ENCODE measurements around the gene CBX5. TPM values are rescaled to one million over a fixed set of nuclear protein-coding genes. Genes with fewer than 3 reads are reported as not detected.
A peak's percentile ranks its signal among the peaks of the same experiment; 100 is the strongest.
"Not testable (repeated sequence)": the region's sequence is repeated elsewhere in the genome, so short reads cannot be mapped to it uniquely, and the experiment has no call there.

The CBX5 gene
- total RNA-seq, 1 donor from 2014 or later, result 26.6 TPM

- no peak for DNase-seq (ENCODE audit: low read depth in 2 of 2)
Observed at GRCh38 chr12:54199917-54200316, 80.0 kb downstream of the CBX5 start.

DNA sequence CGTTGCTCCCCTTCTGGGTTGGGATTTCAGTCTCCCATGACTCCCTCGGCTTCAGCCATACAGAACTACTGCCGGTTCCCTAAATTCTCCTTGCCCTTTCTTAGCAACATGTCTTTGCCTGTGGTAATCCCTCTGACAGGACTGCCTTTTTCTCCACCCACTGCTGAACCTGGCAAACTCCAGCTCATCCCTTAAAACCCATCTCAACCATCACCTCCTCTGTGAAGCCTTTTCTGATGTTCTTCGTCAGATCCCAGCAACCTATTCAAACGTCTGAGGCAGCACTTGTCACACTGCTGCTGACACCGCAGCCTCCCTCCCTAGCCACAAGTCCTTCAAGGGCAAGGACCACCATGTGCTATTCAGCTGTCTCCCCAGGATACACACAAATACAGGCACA, 80.9 kb downstream of the CBX5 start:
- no peak for DNase-seq (ENCODE audit: low read depth in 2 of 2)

GRCh38 chr12:54197431-54197909, 82.5 kb downstream of the CBX5 start:
- no peak for DNase-seq (ENCODE audit: low read depth in 2 of 2)

- no peak for DNase-seq (ENCODE audit: low read depth in 2 of 2)
Observed at GRCh38 chr12:54197010-54197409, 82.9 kb downstream of the CBX5 start.

DNA sequence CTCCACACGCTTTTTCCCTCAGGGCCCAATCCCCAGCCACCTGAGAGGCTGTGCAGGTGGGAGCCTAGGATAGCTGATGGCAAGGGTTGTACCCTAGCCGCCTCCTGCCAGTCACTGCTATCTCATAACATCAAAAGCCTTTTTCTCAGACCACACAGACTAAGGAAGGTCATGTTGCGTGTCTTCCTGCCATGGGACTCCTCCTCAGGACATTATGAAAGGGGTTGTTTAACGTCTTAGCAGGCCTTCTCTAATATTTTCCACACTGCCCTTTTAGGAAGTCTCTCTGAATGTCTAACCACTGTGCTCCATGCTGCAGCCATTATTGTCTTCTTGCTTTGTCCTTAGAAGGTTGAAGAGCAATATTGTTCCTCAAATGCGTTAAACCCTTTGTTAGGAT, 83.5 kb downstream of the CBX5 start:
- DNase-seq (ENCODE audit: low read depth in 2 of 2), result no peak

- peak; percentile 58 to 68 for DNase-seq (ENCODE audit: low read depth in 2 of 2)
Observed at GRCh38 chr12:54195737-54196347, 84.1 kb downstream of the CBX5 start.

GRCh38 chr12:54195080-54195736, 84.7 kb downstream of the CBX5 start:
- DNase-seq (ENCODE audit: low read depth in 2 of 2), result no peak

DNA sequence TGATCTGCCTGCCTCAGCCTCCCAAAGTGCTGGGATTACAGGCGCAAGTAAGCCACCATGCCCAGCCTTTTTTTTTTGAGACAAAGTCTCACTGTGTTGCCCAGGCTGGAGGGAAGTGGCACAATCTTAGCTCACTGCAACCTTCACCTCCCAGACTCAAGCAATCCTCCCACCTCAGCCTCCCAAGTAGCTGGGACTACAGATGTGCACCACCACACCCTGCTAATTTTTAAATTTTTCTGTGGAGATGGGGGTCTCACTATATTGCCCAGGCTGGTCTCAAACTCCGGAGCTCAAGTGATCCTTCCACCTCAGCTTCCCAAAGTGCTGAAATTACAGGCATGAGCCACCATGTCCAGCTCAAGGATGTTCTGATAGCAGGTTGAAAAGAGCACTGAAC, 85.3 kb downstream of the CBX5 start:
- not testable (repeated sequence) for DNase-seq (ENCODE audit: low read depth in 2 of 2)

DNA sequence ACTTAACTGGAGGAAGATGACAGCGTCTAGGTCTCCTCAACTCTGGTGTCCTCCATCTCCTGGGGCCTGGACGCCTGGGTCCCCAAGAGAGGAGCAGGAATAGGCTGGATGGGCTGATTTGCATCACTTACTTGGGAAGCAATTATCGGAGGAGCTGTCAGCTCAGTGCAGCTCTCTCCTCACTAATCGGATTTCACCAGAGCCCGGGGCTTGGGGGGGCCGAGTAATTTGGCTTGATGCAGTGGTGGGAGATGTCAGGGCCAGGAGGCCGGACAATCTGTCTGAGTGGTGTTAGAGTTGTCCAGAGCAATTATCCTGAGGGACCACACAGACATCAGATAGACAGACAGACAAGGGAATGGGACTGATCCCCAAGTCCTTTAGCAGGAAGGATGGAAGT, 86.5 kb downstream of the CBX5 start:
- no peak for DNase-seq (ENCODE audit: low read depth in 2 of 2)

DNA sequence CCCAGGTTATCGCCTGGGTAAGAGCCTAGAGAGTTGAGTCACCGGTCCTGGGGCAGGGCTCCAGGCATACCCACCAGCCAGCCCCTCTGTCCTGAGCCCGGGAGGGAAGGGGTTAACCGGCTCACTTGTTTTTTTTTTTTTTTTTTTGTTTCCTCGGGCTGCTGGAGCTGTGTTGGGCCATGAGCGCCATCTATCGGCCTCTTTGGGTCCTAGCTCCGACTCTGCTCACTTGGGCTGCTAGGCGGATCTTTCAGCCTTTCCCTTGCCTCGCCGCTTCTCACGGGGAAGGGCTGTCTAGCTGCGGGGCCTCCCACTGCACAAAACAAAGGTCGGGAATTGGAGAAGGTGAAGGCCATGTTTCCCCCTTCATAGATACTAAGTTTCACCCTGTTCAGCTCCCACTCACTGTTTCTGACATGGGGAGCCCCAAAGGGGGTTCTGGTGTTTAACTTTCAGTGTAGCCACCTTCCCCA, 88.3 kb downstream of the CBX5 start:
- DNase-seq (ENCODE audit: low read depth in 2 of 2), result peak; percentile 86 to 89

DNA sequence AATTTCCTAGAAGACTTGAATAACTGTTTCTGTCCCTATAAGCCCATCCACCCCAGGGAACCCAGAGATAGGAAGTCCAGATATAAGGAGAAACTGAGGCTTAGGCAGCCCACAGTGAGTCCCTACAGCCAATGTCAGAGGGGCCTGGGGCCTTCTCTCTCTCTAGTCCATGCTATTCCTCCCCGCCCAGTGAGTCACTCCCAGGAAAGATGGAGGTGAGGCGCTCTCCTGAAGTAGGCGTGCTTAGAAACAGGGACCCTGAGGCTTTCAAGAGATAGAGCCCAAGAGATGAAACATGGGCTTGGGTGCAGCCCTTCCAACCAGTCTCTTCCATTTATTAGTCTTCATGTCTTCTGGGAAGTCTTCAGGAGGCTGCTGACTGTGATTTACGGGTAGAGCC, 88.8 kb downstream of the CBX5 start:
- DNase-seq (ENCODE audit: low read depth in 2 of 2), result no peak

DNA sequence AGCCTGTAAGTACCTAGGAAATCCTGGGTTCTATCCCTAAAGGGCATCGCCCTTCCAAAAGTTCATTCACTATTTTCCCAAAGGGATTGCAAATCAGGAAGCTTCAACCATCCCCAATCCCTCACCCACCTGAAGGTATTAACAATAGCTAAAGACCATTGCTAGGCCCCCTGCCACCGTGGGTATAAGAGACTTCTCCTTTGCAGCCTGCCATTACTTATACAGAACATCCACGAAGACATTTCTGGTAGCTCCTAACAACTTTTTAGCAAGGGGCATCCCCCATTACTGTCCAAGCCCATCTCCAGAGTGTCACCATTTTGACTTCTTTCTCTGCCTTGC, 90.8 kb downstream of the CBX5 start:
- DNase-seq (ENCODE audit: low read depth in 2 of 2), result no peak

DNA sequence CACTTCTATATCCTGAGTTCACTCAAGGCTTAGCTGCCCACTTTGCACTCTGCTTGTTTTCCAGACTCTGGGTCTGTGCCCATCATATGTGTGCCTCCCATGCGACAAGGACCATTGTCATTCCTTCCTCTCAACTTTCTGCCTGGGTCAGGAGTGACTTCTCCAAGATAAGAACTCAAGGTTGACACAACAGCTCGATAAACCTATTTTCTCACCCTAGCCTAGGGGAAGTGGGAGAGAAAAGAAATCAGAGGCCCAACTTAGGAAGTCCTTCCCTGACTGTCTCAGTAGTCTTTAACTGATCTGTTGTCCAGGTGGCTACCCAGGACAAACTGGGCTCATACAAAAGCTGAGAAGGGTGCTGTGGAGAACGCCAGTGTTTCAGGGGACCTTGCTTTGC, 92.8 kb downstream of the CBX5 start:
- DNase-seq (ENCODE audit: low read depth in 2 of 2), result no peak

DNA sequence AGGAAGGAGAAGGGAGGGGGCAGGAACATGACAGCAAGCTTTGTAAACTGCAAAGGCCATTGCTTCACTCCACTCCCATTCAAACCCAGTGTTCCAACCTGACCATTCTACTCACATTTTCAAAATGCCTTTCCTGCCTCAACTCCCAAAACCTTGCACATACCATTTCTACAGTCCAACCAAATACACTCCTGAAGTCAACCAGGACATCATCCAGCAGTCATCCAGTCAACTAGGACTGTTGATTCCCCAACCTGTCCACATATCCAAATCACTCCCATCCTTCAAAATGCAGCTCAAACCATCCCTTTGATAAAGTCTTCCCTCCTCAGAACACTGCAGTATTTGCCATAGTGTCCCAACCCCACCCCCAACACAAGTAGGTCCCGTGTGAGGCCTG, 94.0 kb downstream of the CBX5 start:
- DNase-seq (ENCODE audit: low read depth in 2 of 2), result no peak

GRCh38 chr12:54185297-54185696, 94.6 kb downstream of the CBX5 start:
- not testable (repeated sequence) for DNase-seq (ENCODE audit: low read depth in 2 of 2)

GRCh38 chr12:54184024-54184805, 95.7 kb downstream of the CBX5 start:
- DNase-seq (ENCODE audit: low read depth in 2 of 2), result no peak

DNA sequence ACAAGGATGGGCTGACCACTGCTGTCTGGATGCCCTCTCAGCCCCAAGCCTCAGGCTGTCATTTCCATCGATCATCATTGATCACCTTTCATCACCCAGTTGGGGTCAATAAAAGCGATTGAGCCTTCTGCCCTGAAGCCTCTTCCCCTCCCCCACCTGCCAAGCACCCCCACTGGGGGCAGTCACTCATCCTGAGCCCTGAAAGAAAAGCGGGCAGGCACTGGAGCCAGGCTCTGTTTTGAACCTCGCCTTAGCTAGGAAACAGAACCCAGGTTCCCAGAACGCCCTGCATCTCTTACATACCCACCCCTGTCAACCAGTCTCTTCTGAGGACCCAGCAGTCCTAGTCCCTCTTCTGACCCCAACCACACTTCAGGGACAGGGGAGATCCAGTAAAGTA, 96.9 kb downstream of the CBX5 start:
- no peak for DNase-seq (ENCODE audit: low read depth in 2 of 2)

GRCh38 chr12:54182086-54182485, 97.8 kb downstream of the CBX5 start:
- no peak for DNase-seq (ENCODE audit: low read depth in 2 of 2)

Data from lung microvascular endothelial cell (primary cell).